PC-9 (cell line): ENCODE results near the gene OSGEPL1. TPM values are rescaled to one million over a fixed set of nuclear protein-coding genes. Genes with fewer than 3 reads are reported as not detected.

ENCODE experiments used
- BruUV-seq: library from RNA; stranded (reverse); fragments of 400-500 nt; replicated peaks from 2 replicates; lab custom pipeline; 2021; lab: Mats Ljungman, UMichigan
- CTCF ChIA-PET: fragments of 300-600 bp; sonication (Branson Sonifier 250); formaldehyde crosslinking; loops from one replicate; lab custom pipeline; 2022; ENCODE audit warnings: antibody characterized with exemption; lab: Charles Lee
- POLR2A ChIA-PET: fragments of 300-600 bp; sonication (Branson Sonifier 250); formaldehyde crosslinking; loops from one replicate; lab custom pipeline; 2022; ENCODE audit warnings: antibody characterized with exemption; ENCODE audit not compliant: unreplicated experiment; lab: Charles Lee
- DNase-seq, 2 experiments: peaks; one replicate each; pipeline versions ENCODE4 v3.0.0 to v3.0.0-alpha.2; 2015 to 2022; ENCODE audit warnings: mixed read lengths in 1 of 2
- H2AFZ ChIP-seq: fragments of 200-600 bp; sonication (generic); 2 replicates; pipeline ENCODE4 v1.8.1; 2017; ENCODE audit warnings: antibody characterized with exemption
- H3F3A ChIP-seq: fragments of 200-600 bp; sonication (generic); 2 replicates; pipeline ENCODE4 v1.8.1; 2017; ENCODE audit warnings: antibody characterized with exemption, mild to moderate bottlenecking, low read depth; ENCODE audit not compliant: insufficient read depth
- H3K27ac ChIP-seq: fragments of 200-600 bp; sonication (generic); 2 replicates; pipeline ENCODE4 v1.6.1; 2016; ENCODE audit warnings: mixed run types
- H3K27me3 ChIP-seq: fragments of 200-600 bp; sonication (generic); 2 replicates; pipeline ENCODE4 v1.6.1; 2016; ENCODE audit warnings: low read depth, mixed run types; ENCODE audit not compliant: insufficient read depth
- H3K36me3 ChIP-seq: fragments of 200-600 bp; sonication (generic); 2 replicates; pipeline ENCODE4 v1.6.1; 2016; ENCODE audit warnings: low read depth, mixed run types
- H3K4me1 ChIP-seq: fragments of 200-600 bp; sonication (generic); replicated peaks from 2 replicates; pipeline ENCODE4 v1.6.1; 2016; ENCODE audit warnings: mixed run types; ENCODE audit not compliant: insufficient read depth
- H3K4me2 ChIP-seq: fragments of 200-600 bp; sonication (generic); 2 replicates; pipeline ENCODE4 v1.6.1; 2017; ENCODE audit warnings: mixed run types
- H3K4me3 ChIP-seq: fragments of 200-600 bp; sonication (generic); 2 replicates; pipeline ENCODE4 v1.6.1; 2016; ENCODE audit warnings: mixed run types
- H3K79me2 ChIP-seq: fragments of 200-600 bp; sonication (generic); 2 replicates; pipeline ENCODE4 v1.6.1; 2017; ENCODE audit warnings: low read depth, mixed run types
- H3K9me2 ChIP-seq: fragments of 200-600 bp; sonication (generic); 2 replicates; pipeline ENCODE4 v1.8.1; 2017; ENCODE audit warnings: mild to moderate bottlenecking; ENCODE audit not compliant: insufficient read depth
- H3K9me3 ChIP-seq: fragments of 200-600 bp; sonication (generic); 2 replicates; pipeline ENCODE4 v1.8.1; 2016; ENCODE audit warnings: low read depth; ENCODE audit not compliant: insufficient read depth
- H4K20me1 ChIP-seq: fragments of 200-600 bp; sonication (generic); 2 replicates; pipeline ENCODE4 v1.8.1; 2017; ENCODE audit not compliant: insufficient read depth
- EZH2 ChIP-seq: fragments of 200-600 bp; sonication (generic); IDR thresholded peaks from 2 replicates; pipeline ENCODE4 v1.8.0; 2017; ENCODE audit warnings: antibody characterized with exemption, low read depth
- intact Hi-C: fragments of 100-400 bp; cut with micrococcal nuclease; formaldehyde crosslinking; loops from one replicate; pipeline ENCODE4 v1.10.0; 2022; ENCODE audit not compliant: unreplicated experiment
- total RNA-seq: library from RNA; stranded (reverse); gene quantifications from 2 replicates; pipeline ENCODE4 v1.2.3, GENCODE V29; 2021
- TF ChIP-seq, protein P1 (sequence below): fragments of 200-600 bp; sonication (generic); conservative IDR thresholded peaks from 2 replicates; pipeline ENCODE4 v1.6.1; 2017; ENCODE audit warnings: mixed run types, antibody characterized with exemption, mild to moderate bottlenecking, moderate library complexity

The OSGEPL1 gene
- total RNA-seq, 1 experiment from 2014 or later: 5.7 TPM

DNA sequence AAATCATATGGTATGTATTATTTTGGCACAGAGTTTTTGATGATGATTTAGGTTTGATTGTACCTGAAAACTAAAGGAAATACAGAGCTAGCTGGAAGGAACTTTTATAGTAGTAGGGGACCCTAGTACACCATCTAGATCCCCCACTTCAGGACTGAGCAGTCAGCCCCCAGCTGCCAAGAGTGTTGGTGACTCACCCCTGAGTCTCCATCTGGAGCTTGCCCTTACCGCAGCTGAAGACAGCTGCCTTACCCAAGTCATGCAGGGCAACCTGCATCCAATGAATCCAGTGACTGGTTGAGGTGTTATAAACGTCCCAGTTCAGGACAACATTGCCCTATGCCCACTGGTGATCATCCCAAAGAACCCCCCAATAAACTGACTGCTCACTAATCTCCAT, 36.9 kb upstream of the OSGEPL1 start:
- BruUV-seq: no TSS peak
- H3K9me2 ChIP-seq: no peaks in the 10 kb centered on the region
- H3K27me3 ChIP-seq: no peaks in the 10 kb centered on the region
- intact Hi-C loops: loop anchor here (2.0 kb wide), 1 partner anchor 271 kb away; no protein-coding TSS in a partner anchor
- no peaks in the 10 kb centered on the region for H3K36me3 ChIP-seq
- ChIA-PET CTCF (no interaction called here), POLR2A (no interaction called here)
- no peaks in the 10 kb centered on the region for H3K9me3 ChIP-seq
- no peaks in the 10 kb centered on the region for H3K79me2 ChIP-seq
- H4K20me1 ChIP-seq: no peaks in the 10 kb centered on the region
- no peaks in the 10 kb centered on the region for H3K4me1 ChIP-seq
- no peaks in the 10 kb centered on the region for H3F3A ChIP-seq
- no peak overlapping the region for H2AFZ ChIP-seq
- no peak overlapping the region for H3K27ac ChIP-seq
- no peak for DNase-seq
- H3K4me3 ChIP-seq: no peak overlapping the region
- H3K4me2 ChIP-seq: no peak overlapping the region
- TF ChIP-seq, protein P1, sequence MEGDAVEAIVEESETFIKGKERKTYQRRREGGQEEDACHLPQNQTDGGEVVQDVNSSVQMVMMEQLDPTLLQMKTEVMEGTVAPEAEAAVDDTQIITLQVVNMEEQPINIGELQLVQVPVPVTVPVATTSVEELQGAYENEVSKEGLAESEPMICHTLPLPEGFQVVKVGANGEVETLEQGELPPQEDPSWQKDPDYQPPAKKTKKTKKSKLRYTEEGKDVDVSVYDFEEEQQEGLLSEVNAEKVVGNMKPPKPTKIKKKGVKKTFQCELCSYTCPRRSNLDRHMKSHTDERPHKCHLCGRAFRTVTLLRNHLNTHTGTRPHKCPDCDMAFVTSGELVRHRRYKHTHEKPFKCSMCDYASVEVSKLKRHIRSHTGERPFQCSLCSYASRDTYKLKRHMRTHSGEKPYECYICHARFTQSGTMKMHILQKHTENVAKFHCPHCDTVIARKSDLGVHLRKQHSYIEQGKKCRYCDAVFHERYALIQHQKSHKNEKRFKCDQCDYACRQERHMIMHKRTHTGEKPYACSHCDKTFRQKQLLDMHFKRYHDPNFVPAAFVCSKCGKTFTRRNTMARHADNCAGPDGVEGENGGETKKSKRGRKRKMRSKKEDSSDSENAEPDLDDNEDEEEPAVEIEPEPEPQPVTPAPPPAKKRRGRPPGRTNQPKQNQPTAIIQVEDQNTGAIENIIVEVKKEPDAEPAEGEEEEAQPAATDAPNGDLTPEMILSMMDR: no peak
- no peak for TF ChIP-seq EZH2

DNA sequence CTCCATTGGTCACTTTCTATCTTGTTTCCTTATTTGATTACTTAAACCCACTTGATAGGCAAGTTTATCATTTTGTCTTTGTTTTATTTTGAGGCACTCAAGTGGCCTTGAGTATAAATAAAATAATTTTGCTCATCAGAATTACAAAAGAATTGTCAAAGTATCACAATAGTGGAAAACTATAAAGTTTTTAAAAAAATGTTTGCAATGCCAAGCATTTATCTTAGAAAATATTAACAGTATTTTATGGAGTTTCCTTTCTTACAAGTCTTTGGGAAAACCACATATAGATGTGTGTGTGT, 36.4 kb upstream of the OSGEPL1 start:
- H3K27me3 ChIP-seq: no peaks in the 10 kb centered on the region
- no peaks in the 10 kb centered on the region for H3K79me2 ChIP-seq
- H3K27ac ChIP-seq: no peak overlapping the region
- TF ChIP-seq EZH2: no peak
- TF ChIP-seq, protein P1: no peak
- H2AFZ ChIP-seq: no peak overlapping the region
- no peaks in the 10 kb centered on the region for H3F3A ChIP-seq
- DNase-seq: no peak
- no TSS peak for BruUV-seq
- CTCF ChIA-PET: interaction anchor here (0.8 kb wide), 1 partner anchor 272 kb away, joined by 5 read pairs; no protein-coding TSS in a partner anchor
- H3K4me2 ChIP-seq: no peak overlapping the region
- no peaks in the 10 kb centered on the region for H3K4me1 ChIP-seq
- H4K20me1 ChIP-seq: no peaks in the 10 kb centered on the region
- no peaks in the 10 kb centered on the region for H3K9me2 ChIP-seq
- intact Hi-C loops: loop anchor here (2.0 kb wide), 1 partner anchor 272 kb away; no protein-coding TSS in a partner anchor
- POLR2A ChIA-PET: interaction anchor here (0.7 kb wide), 1 partner anchor 268 kb away, joined by 12 read pairs; no protein-coding TSS in a partner anchor
- H3K9me3 ChIP-seq: no peaks in the 10 kb centered on the region
- H3K36me3 ChIP-seq: no peaks in the 10 kb centered on the region
- no peak overlapping the region for H3K4me3 ChIP-seq

DNA sequence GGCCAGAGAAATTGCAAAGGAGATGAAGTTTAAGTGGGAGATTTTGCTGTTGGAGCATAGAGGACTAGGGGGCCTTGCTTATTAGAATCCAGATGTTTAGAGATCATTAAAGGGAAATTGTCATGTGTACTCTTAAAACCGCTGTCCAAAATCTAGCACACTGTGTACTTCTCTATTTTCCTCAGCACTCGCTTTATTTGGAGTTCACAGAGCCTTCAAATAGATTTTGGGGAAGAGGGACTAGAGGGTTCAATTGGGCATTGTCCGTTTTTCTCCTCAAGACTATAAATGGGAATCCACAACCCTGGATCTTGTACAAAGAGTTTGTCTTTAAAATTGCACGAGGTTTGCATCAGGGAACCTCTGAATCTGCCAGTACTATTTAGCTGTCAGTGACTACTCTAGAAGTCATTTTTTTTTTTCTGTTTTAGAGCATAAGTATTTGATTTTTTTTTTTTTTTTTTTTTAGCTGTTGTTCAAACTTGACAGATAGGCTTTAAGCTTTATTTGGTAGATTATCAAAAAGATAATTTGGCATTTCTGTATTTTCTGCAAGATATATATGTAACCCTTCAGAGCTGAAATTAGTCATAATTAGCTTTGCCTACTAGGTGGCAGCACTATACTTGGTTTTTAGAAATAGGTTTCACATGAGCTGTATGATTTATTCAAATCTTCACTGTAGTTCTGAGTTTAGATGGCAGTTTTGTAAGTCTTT, 35.9 kb upstream of the OSGEPL1 start:
- Histone ChIP-seq H3K4me1 (no peaks in the 10 kb centered on the region), H3F3A (no peaks in the 10 kb centered on the region), H2AFZ (no peak overlapping the region), H3K27me3 (no peaks in the 10 kb centered on the region), H3K9me2 (no peaks in the 10 kb centered on the region), H3K27ac (no peak overlapping the region), H3K4me3 (no peak overlapping the region), H3K4me2 (no peak overlapping the region), H3K9me3 (no peaks in the 10 kb centered on the region), H3K36me3 (no peaks in the 10 kb centered on the region; the same call in 1 of the 2 replicates), H3K79me2 (no peaks in the 10 kb centered on the region), H4K20me1 (no peaks in the 10 kb centered on the region)
- no peak for DNase-seq
- TF ChIP-seq EZH2: no peak
- TF ChIP-seq, protein P1: peak; percentile 55
- intact Hi-C loops: loop anchor here (2.0 kb wide), 1 partner anchor 272 kb away; no protein-coding TSS in a partner anchor
- ChIA-PET POLR2A (interaction anchor here (0.7 kb wide), 1 partner anchor 268 kb away, joined by 12 read pairs; no protein-coding TSS in a partner anchor), CTCF (interaction anchor here (0.8 kb wide), 1 partner anchor 272 kb away, joined by 5 read pairs; no protein-coding TSS in a partner anchor)
- no TSS peak for BruUV-seq
